Neural progenitor cell (in vitro differentiated cells): Measurements from ENCODE around the gene SLC28A3.

Source experiments
- CTCF ChIP-seq: fragments of 200-600 bp; sonication (generic); IDR thresholded peaks from 2 replicates; pipeline ENCODE4 v1.5.1; 2017; ENCODE audit warnings: antibody characterized with exemption, mild to moderate bottlenecking
- EZH2 ChIP-seq: fragments of 200-600 bp; sonication (generic); IDR thresholded peaks from 2 replicates; pipeline ENCODE4 v1.6.1; 2017; ENCODE audit warnings: antibody characterized with exemption, mild to moderate bottlenecking, moderate library complexity
- EZH2phosphoT487 ChIP-seq: fragments of 200-600 bp; sonication (generic); IDR thresholded peaks from 2 replicates; pipeline ENCODE4 v1.6.1; 2017; ENCODE audit warnings: antibody characterized with exemption

- TF ChIP-seq CTCF (no peak), EZH2phosphoT487 (no peak), EZH2 (no peak)
These were observed 37.5 kb downstream of the SLC28A3 start for GRCh38 chr9:84303061-84303460.
